Stomach (tissue), 9 donors: ENCODE results near the gene BRAP. TPM values are rescaled to one million over a fixed set of nuclear protein-coding genes. Genes with fewer than 3 reads are reported as not detected.

Experiments
- DNase-seq, 2 donors: peaks; one replicate each; pipeline versions ENCODE4 v3.0.0 to v3.0.0-alpha.2; 2013 to 2019
- H3K27ac ChIP-seq, 5 donors: fragments of 200-600 bp in 4 of 5; sonication (generic) in 4 of 5; one replicate each; pipeline ENCODE4 v1.5.1; 2013 to 2019; ENCODE audit warnings: mild to moderate bottlenecking in 1 of 5, moderate library complexity in 1 of 5
- H3K27me3 ChIP-seq, 3 donors: fragments of 200-600 bp; sonication (generic); one replicate each; pipeline ENCODE4 v1.5.1; 2017 to 2019; ENCODE audit warnings: mixed run types in 1 of 3
- H3K36me3 ChIP-seq, 4 donors: fragments of 200-600 bp; sonication (generic); 1 replicate in 3 of 4; 2 replicates in 1 of 4; pipeline ENCODE4 v1.5.1; 2016 to 2019
- H3K4me1 ChIP-seq, 4 donors: fragments of 200-600 bp; sonication (generic); one replicate each; pipeline ENCODE4 v1.5.1; 2016 to 2019
- H3K4me3 ChIP-seq, 4 donors: fragments of 200-600 bp; sonication (generic) in 3 of 4; one replicate each; pipeline ENCODE4 v1.5.1; 2016 to 2019; ENCODE audit warnings: mild to moderate bottlenecking in 1 of 4
- H3K9me3 ChIP-seq, 4 donors: fragments of 200-600 bp; sonication (generic); one replicate each; pipeline ENCODE4 v1.5.1; 2016 to 2019
- CTCF ChIP-seq, 7 experiments: fragments of 450-650 bp in 4 of 7; fragments of 200-600 bp in 3 of 7; sonication (generic) in 3 of 7; IDR thresholded peaks; one replicate each; pipeline ENCODE4 v1.5.1; 2016 to 2019; ENCODE audit warnings: antibody characterized with exemption in 7 of 7, control low read depth in 2 of 7, mild to moderate bottlenecking in 1 of 7
- EP300 ChIP-seq: sonication (generic); formaldehyde crosslinking; IDR thresholded peaks from one replicate; pipeline ENCODE4 v1.6.1; 2017; ENCODE audit warnings: antibody characterized with exemption
- POLR2A ChIP-seq, 4 donors: fragments of 450-650 bp; IDR thresholded peaks; one replicate each; pipeline ENCODE4 v1.6.1; 2016; ENCODE audit warnings: antibody characterized with exemption in 4 of 4, control low read depth in 2 of 4, mild to moderate bottlenecking in 1 of 4, moderate library complexity in 1 of 4
- POLR2AphosphoS5 ChIP-seq, 3 donors: sonication (generic); formaldehyde crosslinking; IDR thresholded peaks; one replicate each; pipeline ENCODE4 v1.6.1; 2016; ENCODE audit warnings: antibody characterized with exemption in 3 of 3
- WGBS, 5 donors: extraction: QIAGEN DNeasy Blood & Tissue Kit in 3 of 5; methylation state at CpG; one replicate each; pipeline versions ENCODE4 v1.1.5 to v1.1.7; 2013 to 2018; 5-methylcytosine and 5-hydroxymethylcytosine counted together
- intact Hi-C: fragments of 100-400 bp; cut with DNase I; formaldehyde crosslinking; loops from one replicate; pipeline ENCODE4 v1.15.1; 2023; ENCODE audit warnings: low total_unique reads
- polyA plus RNA-seq, 3 donors: library from polyadenylated mRNA; stranded (reverse); fragments of 200-250 nt; gene quantifications; one replicate each; pipeline ENCODE4 v1.2.3, GENCODE V29; 2013
- total RNA-seq, 5 donors: library from RNA; depleted of rRNA; stranded (reverse); fragments of >200 nt; gene quantifications; one replicate each; pipeline versions ENCODE4 v1.1.0 to v1.2.3, GENCODE V29; 2014 to 2016
- donor health status: healthy with polysubstance abuse.
- donor health status: Bipolar disorder and iron deficiency.
- donor health status: healthy.

The BRAP gene
- total and polyA plus RNA-seq, 8 donors = 5.6 to 43.2 (median 16.6) TPM

- no peak overlapping the region for H3K27ac ChIP-seq
- TF ChIP-seq CTCF (IDR thresholded peaks at IDR 0.05) = no peak
- TF ChIP-seq EP300 = no peak
- TF ChIP-seq POLR2A (IDR thresholded peaks at IDR 0.05) = no peak
- TF ChIP-seq POLR2AphosphoS5 (IDR thresholded peaks at IDR 0.05) = no peak
- intact Hi-C loops = no loop called here
- peaks cover 50 to 98% (median 95%) of the 10 kb centered on the region in 4 donors for H3K36me3 ChIP-seq
- no peak overlapping the region for H3K4me3 ChIP-seq
- H3K4me1 ChIP-seq = no peaks in the 10 kb centered on the region
- whole genome bisulfite sequencing, 5 donors = 85 to 94% (median 92%) methylated on average over 6 of the region's 6 CpGs
- no peaks in the 10 kb centered on the region for H3K27me3 ChIP-seq
- H3K9me3 ChIP-seq = no peaks in the 10 kb centered on the region
- no peak for DNase-seq
Observed at GRCh38 chr12:111706145-111706544, 20.4 kb upstream of the BRAP start.

- no peak for DNase-seq
- no peaks in the 10 kb centered on the region for H3K9me3 ChIP-seq
- peaks cover 45 to 98% (median 95%) of the 10 kb centered on the region in 4 donors for H3K36me3 ChIP-seq
- no peaks in the 10 kb centered on the region for H3K4me1 ChIP-seq
- H3K27me3 ChIP-seq = no peaks in the 10 kb centered on the region
- 87 to 94% (median 89%) methylated on average over 5 of the region's 5 CpGs for WGBS, 5 donors
- no peak overlapping the region for H3K27ac ChIP-seq
- intact Hi-C loops = no loop called here
- H3K4me3 ChIP-seq = no peak overlapping the region
- TF ChIP-seq CTCF (IDR thresholded peaks at IDR 0.05) = no peak
- no peak for TF ChIP-seq EP300
- no peak for TF ChIP-seq POLR2A (IDR thresholded peaks at IDR 0.05)
- no peak for TF ChIP-seq POLR2AphosphoS5 (IDR thresholded peaks at IDR 0.05)
Observed at GRCh38 chr12:111705672-111706071, 19.9 kb upstream of the BRAP start.

GRCh38 chr12:111699962-111700361, 14.2 kb upstream of the BRAP start:
- peaks cover 26 to 97% (median 96%) of the 10 kb centered on the region in 4 donors for H3K36me3 ChIP-seq
- no peak overlapping the region for H3K4me3 ChIP-seq
- no peaks in the 10 kb centered on the region for H3K27me3 ChIP-seq
- intact Hi-C loops = no loop called here
- no peaks in the 10 kb centered on the region for H3K9me3 ChIP-seq
- H3K4me1 ChIP-seq = no peaks in the 10 kb centered on the region
- H3K27ac ChIP-seq = no peak overlapping the region
- 78 to 86% (median 83%) methylated on average over 2 of the region's 2 CpGs for WGBS, 5 donors
- TF ChIP-seq CTCF (IDR thresholded peaks at IDR 0.05) (no peak), POLR2A (IDR thresholded peaks at IDR 0.05) (no peak), EP300 (no peak), POLR2AphosphoS5 (IDR thresholded peaks at IDR 0.05) (no peak)
- no peak for DNase-seq

GRCh38 chr12:111693818-111694217, 8.1 kb upstream of the BRAP start:
- DNase-seq = no peak
- Histone ChIP-seq H3K36me3 (peaks cover 29 to 67% (median 65%) of the 10 kb centered on the region in 4 donors), H3K27me3 (no peaks in the 10 kb centered on the region), H3K9me3 (no peaks in the 10 kb centered on the region), H3K4me3 (no peak overlapping the region), H3K4me1 (no peaks in the 10 kb centered on the region), H3K27ac (no peak overlapping the region)
- intact Hi-C loops = no loop called here
- 86 to 95% (median 91%) methylated on average over 5 of the region's 5 CpGs for WGBS, 5 donors
- TF ChIP-seq POLR2AphosphoS5 (IDR thresholded peaks at IDR 0.05) (no peak), EP300 (no peak), CTCF (IDR thresholded peaks at IDR 0.05) (no peak), POLR2A (IDR thresholded peaks at IDR 0.05) (no peak)
